ENCODE measurements around the gene ANXA10.

ANXA10 gene

DNA sequence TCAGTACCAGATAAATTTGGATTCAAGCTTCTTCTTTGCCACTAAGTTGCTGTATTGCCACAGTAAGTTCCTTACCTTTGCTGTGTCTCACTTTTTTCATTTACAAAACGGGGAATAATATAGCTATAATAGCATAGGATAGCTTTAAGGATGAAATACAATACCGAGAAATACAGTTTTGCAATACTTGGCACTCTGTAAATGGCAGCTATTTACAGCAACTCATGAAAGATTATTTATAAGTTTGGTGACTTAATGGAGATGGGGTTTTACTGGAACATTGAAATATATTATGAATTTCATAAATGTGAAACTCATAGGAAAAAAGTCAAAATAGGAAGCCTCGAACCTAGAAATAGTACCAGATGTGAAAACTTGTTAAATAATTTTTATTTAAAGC, 27.6 kb downstream of the ANXA10 start:
- no peak overlapping the region for H3K27ac ChIP-seq (ENCODE audit: poor library complexity, severe bottlenecking)
- DNase-seq (ENCODE audit: low spot score) = no peak

GRCh38 chr4:168120811-168121210, 28.5 kb downstream of the ANXA10 start:
- H3K4me1 ChIP-seq (ENCODE audit: insufficient read depth, poor library complexity, severe bottlenecking) = peaks cover 30% of the 10 kb centered on the region
- no peaks in the 10 kb centered on the region for H3K27me3 ChIP-seq (ENCODE audit: insufficient read depth, poor library complexity, severe bottlenecking)
- no peaks in the 10 kb centered on the region for H3K9me3 ChIP-seq (ENCODE audit: severe bottlenecking)
- no peak for DNase-seq (ENCODE audit: low spot score)
- H3K4me3 ChIP-seq (ENCODE audit: severe bottlenecking) = no peak overlapping the region
- ATAC-seq (ENCODE audit: low read depth) = no peak
- H3K27ac ChIP-seq (ENCODE audit: poor library complexity, severe bottlenecking) = no peak overlapping the region
- no peak for TF ChIP-seq CTCF (IDR thresholded peaks at IDR 0.05; ENCODE audit: poor library complexity, severe bottlenecking)
- H3K36me3 ChIP-seq (ENCODE audit: low read depth) = no peaks in the 10 kb centered on the region

More for the DNA sequence above, 27.6 kb downstream of the ANXA10 start:
- H3K9me3 ChIP-seq (ENCODE audit: severe bottlenecking) = no peaks in the 10 kb centered on the region
- peaks cover 26% of the 10 kb centered on the region for H3K4me1 ChIP-seq (ENCODE audit: insufficient read depth, poor library complexity, severe bottlenecking)
- H3K4me3 ChIP-seq (ENCODE audit: severe bottlenecking) = no peak overlapping the region
- no peaks in the 10 kb centered on the region for H3K27me3 ChIP-seq (ENCODE audit: insufficient read depth, poor library complexity, severe bottlenecking)
- H3K36me3 ChIP-seq (ENCODE audit: low read depth) = no peaks in the 10 kb centered on the region
- no peak for ATAC-seq (ENCODE audit: low read depth)
- no peak for TF ChIP-seq CTCF (IDR thresholded peaks at IDR 0.05; ENCODE audit: poor library complexity, severe bottlenecking)

DNA sequence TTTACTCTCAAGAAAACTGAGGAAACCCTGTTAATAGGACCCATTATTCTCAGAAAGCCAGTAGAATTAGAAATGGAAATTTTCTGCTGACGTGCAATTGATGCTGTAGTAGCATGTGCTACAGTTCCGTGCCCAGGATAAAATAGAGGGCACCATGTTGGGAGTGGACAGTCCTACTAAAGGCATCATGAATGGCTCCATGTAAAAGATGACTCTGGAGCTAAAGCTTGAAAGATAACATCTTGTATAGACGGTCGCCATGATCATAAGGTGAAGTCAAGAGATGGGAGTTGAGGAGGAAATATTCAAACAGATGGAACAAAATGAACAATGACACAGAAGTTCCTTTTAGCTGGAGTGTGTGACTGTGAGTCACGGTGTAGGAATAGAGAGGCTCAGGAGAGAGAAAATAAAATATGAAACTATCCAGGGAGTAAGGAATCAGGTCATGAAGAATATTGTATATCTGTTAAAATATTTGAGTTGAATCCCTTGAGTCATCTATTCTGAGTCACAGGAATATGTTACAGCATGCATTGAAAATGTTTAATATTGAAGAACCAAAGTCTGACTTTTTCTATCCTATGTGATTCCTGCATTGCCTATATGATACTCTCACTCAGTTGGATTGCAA, 31.8 kb downstream of the ANXA10 start:
- peak overlapping the region; percentile 89 for H3K27ac ChIP-seq (ENCODE audit: poor library complexity, severe bottlenecking)
- H3K9me3 ChIP-seq (ENCODE audit: severe bottlenecking) = no peaks in the 10 kb centered on the region
- ATAC-seq (ENCODE audit: low read depth) = peak; percentile 98
- H3K4me3 ChIP-seq (ENCODE audit: severe bottlenecking) = no peak overlapping the region
- no peaks in the 10 kb centered on the region for H3K36me3 ChIP-seq (ENCODE audit: low read depth)
- DNase-seq (ENCODE audit: low spot score) = no peak
- no peak for TF ChIP-seq CTCF (IDR thresholded peaks at IDR 0.05; ENCODE audit: poor library complexity, severe bottlenecking)
- H3K4me1 ChIP-seq (ENCODE audit: insufficient read depth, poor library complexity, severe bottlenecking) = peaks cover 32% of the 10 kb centered on the region
- H3K27me3 ChIP-seq (ENCODE audit: insufficient read depth, poor library complexity, severe bottlenecking) = no peaks in the 10 kb centered on the region

DNA sequence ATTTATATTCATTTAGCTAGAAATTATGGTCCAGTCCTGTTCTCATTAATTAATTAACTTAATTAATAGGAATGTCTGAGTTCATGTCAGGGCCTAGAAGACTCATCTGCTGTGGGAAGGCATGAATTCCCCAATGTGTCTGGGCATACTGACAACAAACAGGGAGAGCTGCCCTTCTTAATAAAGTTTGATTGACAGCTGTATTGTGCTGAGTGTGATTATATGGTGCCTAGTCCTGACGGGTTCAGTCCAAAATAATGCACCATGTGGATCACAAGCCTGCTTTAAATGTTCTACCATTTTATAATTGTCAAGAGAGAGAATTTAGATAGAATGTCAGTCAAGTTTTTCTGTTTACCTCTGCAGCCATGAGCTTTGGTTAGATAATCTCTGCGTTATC, 34.6 kb downstream of the ANXA10 start:
- no peak for TF ChIP-seq CTCF (IDR thresholded peaks at IDR 0.05; ENCODE audit: poor library complexity, severe bottlenecking)
- no peaks in the 10 kb centered on the region for H3K9me3 ChIP-seq (ENCODE audit: severe bottlenecking)
- H3K36me3 ChIP-seq (ENCODE audit: low read depth) = no peaks in the 10 kb centered on the region
- no peak for ATAC-seq (ENCODE audit: low read depth)
- no peak for DNase-seq (ENCODE audit: low spot score)
- H3K27me3 ChIP-seq (ENCODE audit: insufficient read depth, poor library complexity, severe bottlenecking) = no peaks in the 10 kb centered on the region
- H3K4me1 ChIP-seq (ENCODE audit: insufficient read depth, poor library complexity, severe bottlenecking) = peaks cover 18% of the 10 kb centered on the region
- no peak overlapping the region for H3K4me3 ChIP-seq (ENCODE audit: severe bottlenecking)
- no peak overlapping the region for H3K27ac ChIP-seq (ENCODE audit: poor library complexity, severe bottlenecking)

DNA sequence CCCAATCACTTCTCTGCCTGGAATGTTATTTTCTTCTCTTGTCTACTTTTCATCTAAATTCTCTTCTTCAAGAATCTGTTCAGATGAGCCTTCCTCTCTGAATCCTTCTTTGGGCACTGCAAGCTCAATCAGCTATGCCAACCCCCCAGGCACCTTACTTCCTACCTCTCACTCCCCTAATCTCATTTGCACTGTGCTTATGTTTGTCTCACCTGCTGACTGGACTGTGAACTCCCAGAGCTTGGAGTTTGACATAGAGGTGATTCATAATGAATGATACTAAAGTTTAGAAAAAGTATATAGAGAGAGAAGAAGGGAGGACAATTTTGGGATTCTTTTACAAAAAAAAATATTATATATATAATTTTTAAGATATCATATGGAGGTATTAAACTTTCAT, 36.3 kb downstream of the ANXA10 start:
- ATAC-seq (ENCODE audit: low read depth) = no peak
- H3K27ac ChIP-seq (ENCODE audit: poor library complexity, severe bottlenecking) = no peak overlapping the region
- no peak for DNase-seq (ENCODE audit: low spot score)
- TF ChIP-seq CTCF (IDR thresholded peaks at IDR 0.05; ENCODE audit: poor library complexity, severe bottlenecking) = no peak
- no peaks in the 10 kb centered on the region for H3K27me3 ChIP-seq (ENCODE audit: insufficient read depth, poor library complexity, severe bottlenecking)
- no peaks in the 10 kb centered on the region for H3K36me3 ChIP-seq (ENCODE audit: low read depth)
- no peak overlapping the region for H3K4me3 ChIP-seq (ENCODE audit: severe bottlenecking)
- peaks cover 18% of the 10 kb centered on the region for H3K4me1 ChIP-seq (ENCODE audit: insufficient read depth, poor library complexity, severe bottlenecking)
- no peaks in the 10 kb centered on the region for H3K9me3 ChIP-seq (ENCODE audit: severe bottlenecking)
